GM23248 (cell line): ENCODE results near the gene ACVR1. TPM values are rescaled to one million over a fixed set of nuclear protein-coding genes. Genes with fewer than 3 reads are reported as not detected.
"Not testable (repeated sequence)": the region's sequence is repeated elsewhere in the genome, so short reads cannot be mapped to it uniquely, and the experiment has no call there.

Source experiments
- DNase-seq: peaks from one replicate; pipeline ENCODE4 v3.0.0-alpha.2; 2015
- H2AFZ ChIP-seq: fragments of 200-600 bp; sonication (generic); 2 replicates; pipeline ENCODE4 v1.6.1; 2016; ENCODE audit warnings: antibody characterized with exemption
- H3F3A ChIP-seq: fragments of 200-600 bp; sonication (generic); 2 replicates; pipeline ENCODE4 v1.6.1; 2016; ENCODE audit warnings: mild to moderate bottlenecking, antibody characterized with exemption, mixed run types; ENCODE audit not compliant: insufficient read depth
- H3K27ac ChIP-seq: fragments of 200-600 bp; sonication (generic); 2 replicates; pipeline ENCODE4 v1.5.1; 2016; ENCODE audit warnings: mild to moderate bottlenecking
- H3K27me3 ChIP-seq: fragments of 200-600 bp; sonication (generic); replicated peaks from 2 replicates; pipeline ENCODE4 v1.6.1; 2016; ENCODE audit warnings: mild to moderate bottlenecking; ENCODE audit not compliant: insufficient read depth
- H3K36me3 ChIP-seq: fragments of 200-600 bp; sonication (generic); 2 replicates; pipeline ENCODE4 v1.6.1; 2016; ENCODE audit warnings: low read depth, mild to moderate bottlenecking
- H3K4me1 ChIP-seq: fragments of 200-600 bp; sonication (generic); 2 replicates; pipeline ENCODE4 v1.6.1; 2016; ENCODE audit warnings: mild to moderate bottlenecking; ENCODE audit not compliant: insufficient read depth
- H3K4me2 ChIP-seq: fragments of 200-600 bp; sonication (generic); one replicate; pipeline ENCODE4 v1.6.1; 2016; ENCODE audit warnings: mild to moderate bottlenecking; ENCODE audit not compliant: unreplicated experiment
- H3K4me3 ChIP-seq: fragments of 200-600 bp; sonication (generic); 2 replicates; pipeline ENCODE4 v1.5.1; 2016; ENCODE audit warnings: mild to moderate bottlenecking
- H3K79me2 ChIP-seq: fragments of 200-600 bp; sonication (generic); 2 replicates; pipeline ENCODE4 v1.6.1; 2016; ENCODE audit warnings: mild to moderate bottlenecking; ENCODE audit not compliant: insufficient read depth
- H3K9ac ChIP-seq: fragments of 200-600 bp; sonication (generic); 2 replicates; pipeline ENCODE4 v1.6.1; 2016; ENCODE audit warnings: mild to moderate bottlenecking
- H3K9me2 ChIP-seq: fragments of 200-600 bp; sonication (generic); 2 replicates; pipeline ENCODE4 v1.6.1; 2016; ENCODE audit warnings: mixed run types, mild to moderate bottlenecking, moderate library complexity; ENCODE audit not compliant: insufficient read depth
- H3K9me3 ChIP-seq: fragments of 200-600 bp; sonication (generic); one replicate; pipeline ENCODE4 v1.6.1; 2017; ENCODE audit warnings: low read depth
- H4K20me1 ChIP-seq: fragments of 200-600 bp; sonication (generic); 2 replicates; pipeline ENCODE4 v1.6.0; 2016; ENCODE audit not compliant: insufficient read depth
- EZH2 ChIP-seq: fragments of 200-600 bp; sonication (generic); IDR thresholded peaks from 2 replicates; pipeline ENCODE4 v1.6.1; 2018; ENCODE audit warnings: antibody characterized with exemption, mild to moderate bottlenecking; ENCODE audit not compliant: insufficient read depth, poor library complexity, severe bottlenecking
- EZH2phosphoT487 ChIP-seq: fragments of 200-600 bp; sonication (generic); IDR thresholded peaks from 2 replicates; pipeline ENCODE4 v1.6.1; 2018; ENCODE audit warnings: antibody characterized with exemption, moderate library complexity, mild to moderate bottlenecking, low read depth; ENCODE audit not compliant: insufficient read depth
- whole genome bisulfite sequencing, 2 experiments: methylation state at CpG; one replicate each; pipeline ENCODE4 v1.1.6; 2015 to 2017; ENCODE audit warnings: low lambda C conversion rate in 2 of 2, low coverage in 1 of 2; ENCODE audit errors: missing lambda C conversion rate in 2 of 2; 5-methylcytosine and 5-hydroxymethylcytosine counted together
- in situ Hi-C: fragments of 300-500 bp; cut with MboI; formaldehyde crosslinking; loops from 2 replicates; pipeline ENCODE4 v1.15.0; 2020
- polyA plus RNA-seq: library from polyadenylated mRNA; unstranded; fragments of >200 nt; fragmentation: Nextera tagmentation; extraction: Ambion mirVana; gene quantifications from 2 replicates; pipeline ENCODE4 v1.2.1, GENCODE V29; 2016
- total RNA-seq: library from RNA; depleted of rRNA; stranded (reverse); fragments of >200 nt; shearing (Covaris generic); gene quantifications from 2 replicates; pipeline ENCODE4 v1.2.3, GENCODE V29; 2014

The ACVR1 gene
- total and polyA plus RNA-seq, 2 experiments from 2014 or later = 16.2 to 31.3 TPM

DNA sequence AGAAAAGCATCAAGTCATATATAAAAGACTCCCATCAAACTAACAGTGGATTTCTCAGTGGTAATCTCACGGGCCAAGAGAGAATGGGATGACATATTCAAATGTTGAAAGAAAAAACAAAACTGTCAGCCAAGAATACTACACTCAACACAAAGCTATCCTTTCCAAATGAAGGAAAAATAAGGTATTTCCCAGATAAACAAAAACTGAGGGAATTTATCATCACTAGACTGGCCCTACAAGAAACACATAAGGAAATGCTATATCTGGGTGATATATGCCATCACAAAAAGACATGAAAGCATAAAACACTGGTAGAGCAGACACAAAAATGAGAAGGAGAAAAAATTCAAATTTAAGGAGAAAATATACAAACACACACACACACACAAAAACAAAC is 118.6 kb downstream of the ACVR1 start:
- Histone ChIP-seq H4K20me1 (no peaks in the 10 kb centered on the region), H3K9me2 (no peaks in the 10 kb centered on the region), H3F3A (no peaks in the 10 kb centered on the region), H3K4me3 (no peak overlapping the region), H2AFZ (no peak overlapping the region), H3K27me3 (no peaks in the 10 kb centered on the region), H3K4me1 (no peaks in the 10 kb centered on the region), H3K4me2 (no peak overlapping the region), H3K9ac (no peak overlapping the region), H3K36me3 (peaks cover 9% of the 10 kb centered on the region; the same call in 1 of the 2 replicates), H3K27ac (no peak overlapping the region), H3K79me2 (peaks cover 43% of the 10 kb centered on the region), H3K9me3 (no peaks in the 10 kb centered on the region)
- no peak for DNase-seq
- TF ChIP-seq EZH2 = no peak
- in situ Hi-C loops = no loop called here
- WGBS, 2 experiments = 91 to 95% methylated on average over 1 of the region's 1 CpG

GRCh38 chr2:157756447-157756846 is 119.7 kb downstream of the ACVR1 start:
- H3K4me1 ChIP-seq, H3K4me3 ChIP-seq, H3K9ac ChIP-seq, H2AFZ ChIP-seq, H4K20me1 ChIP-seq, H3K4me2 ChIP-seq, H3K9me3 ChIP-seq, H3K27ac ChIP-seq, H3K27me3 ChIP-seq, H3F3A ChIP-seq, H3K36me3 ChIP-seq, in situ Hi-C loops, H3K9me2 ChIP-seq, DNase-seq: not testable (repeated sequence)
- H3K79me2 ChIP-seq = peaks cover 51% of the 10 kb centered on the region
- 99% methylated on average over 5 of the region's 5 CpGs for WGBS, 2 experiments

DNA sequence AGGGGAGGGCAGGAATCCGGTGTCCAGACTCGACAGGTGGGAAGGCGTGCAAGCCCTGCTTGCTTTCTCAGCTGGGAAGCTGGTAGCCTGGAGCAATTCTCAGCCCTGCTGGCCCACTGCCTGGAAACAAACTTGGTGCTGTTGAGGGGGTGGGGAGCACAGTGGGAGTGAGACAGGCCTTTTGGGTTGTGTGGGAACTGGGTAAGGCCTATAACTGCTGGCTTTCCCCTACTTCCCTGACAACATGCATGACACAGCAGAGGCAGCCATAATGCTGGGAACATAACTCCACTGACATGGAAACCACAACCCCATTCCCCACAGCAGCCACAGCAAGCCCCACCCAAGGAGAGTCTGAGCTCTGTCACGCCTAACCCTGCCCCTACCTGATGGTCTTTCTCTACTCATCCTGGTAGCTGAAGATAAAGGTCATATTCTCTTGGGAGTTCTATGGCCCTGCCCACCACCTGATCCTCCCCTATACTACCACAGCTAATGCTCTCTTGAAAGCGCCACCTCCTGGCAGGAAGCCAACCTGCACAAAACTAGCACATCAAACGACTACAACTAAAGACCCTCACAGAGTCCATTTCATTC is 124.6 kb downstream of the ACVR1 start:
- H3K27me3 ChIP-seq = no peaks in the 10 kb centered on the region
- no peaks in the 10 kb centered on the region for H4K20me1 ChIP-seq
- H3K9me3 ChIP-seq = no peaks in the 10 kb centered on the region
- no peak overlapping the region for H3K27ac ChIP-seq
- 85 to 92% methylated on average over 6 of the region's 6 CpGs for WGBS, 2 experiments
- H2AFZ ChIP-seq = no peak overlapping the region
- DNase-seq = peak; percentile 10
- H3F3A ChIP-seq = peaks cover 23% of the 10 kb centered on the region
- TF ChIP-seq EZH2phosphoT487 (no peak), EZH2 (no peak)
- in situ Hi-C loops = no loop called here
- H3K9ac ChIP-seq = no peak overlapping the region
- H3K79me2 ChIP-seq = peaks cover 57% of the 10 kb centered on the region
- H3K36me3 ChIP-seq = peaks cover 9% of the 10 kb centered on the region; the same call in 1 of the 2 replicates
- H3K4me3 ChIP-seq = no peak overlapping the region
- H3K4me1 ChIP-seq = peaks cover 25% of the 10 kb centered on the region
- H3K9me2 ChIP-seq = no peaks in the 10 kb centered on the region
- no peak overlapping the region for H3K4me2 ChIP-seq

DNA sequence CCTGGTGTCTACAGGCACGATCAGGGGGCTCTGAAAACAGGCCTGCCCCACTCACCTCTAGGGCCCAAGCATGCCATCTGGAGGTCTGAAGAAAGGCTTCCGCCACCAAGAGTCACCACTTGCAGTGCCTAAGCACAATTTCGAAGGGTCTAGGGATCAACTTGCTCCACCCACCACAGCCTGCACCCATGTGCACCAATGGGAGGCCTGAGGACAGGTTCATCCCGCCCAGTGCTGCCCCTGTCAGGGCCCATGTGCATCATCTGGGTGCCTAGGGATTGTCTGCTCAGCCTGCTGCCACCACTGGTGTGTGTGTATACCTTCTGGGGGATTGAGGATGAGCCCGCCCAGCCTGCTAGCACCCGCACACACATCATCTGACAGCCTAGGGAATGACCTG is 126.4 kb downstream of the ACVR1 start:
- H3K36me3 ChIP-seq = no peaks in the 10 kb centered on the region; the same call in 1 of the 2 replicates
- H3F3A ChIP-seq = peaks cover 23% of the 10 kb centered on the region
- no peak overlapping the region for H2AFZ ChIP-seq
- H3K9me2 ChIP-seq = no peaks in the 10 kb centered on the region; the same call in 1 of the 2 replicates
- TF ChIP-seq EZH2 (no peak), EZH2phosphoT487 (no peak)
- 97% methylated on average over 5 to 6 of the region's 6 CpGs for WGBS, 2 experiments
- no peak overlapping the region for H3K4me2 ChIP-seq
- H4K20me1 ChIP-seq = no peaks in the 10 kb centered on the region
- in situ Hi-C loops = no loop called here
- no peaks in the 10 kb centered on the region for H3K9me3 ChIP-seq
- H3K4me1 ChIP-seq = peaks cover 34% of the 10 kb centered on the region
- peaks cover 38% of the 10 kb centered on the region for H3K79me2 ChIP-seq
- no peak overlapping the region for H3K9ac ChIP-seq
- no peak for DNase-seq
- no peak overlapping the region for H3K27ac ChIP-seq
- no peak overlapping the region for H3K4me3 ChIP-seq
- H3K27me3 ChIP-seq = no peaks in the 10 kb centered on the region
